HEK293 (cell line): Measurements from ENCODE around the gene MS4A7.

Experiments used
- CTCF ChIA-PET: fragments of 350-600 bp; formaldehyde crosslinking; extraction: SDS; loops from one replicate; lab custom pipeline; 2021; ENCODE audit warnings: antibody characterized with exemption; lab: Yijun Ruan, JAX
- POLR2A ChIA-PET: fragments of 300-600 bp; formaldehyde crosslinking; extraction: SDS; loops from one replicate; lab custom pipeline; 2020; ENCODE audit warnings: antibody characterized with exemption, inconsistent platforms; lab: Yijun Ruan, JAX
- H3K27ac ChIP-seq: fragments of 200-500 bp; sonication (Bioruptor generic); 2 replicates; pipeline ENCODE4 v1.5.1; 2014; ENCODE audit warnings: low read depth, low read length, control low read depth, inconsistent platforms; ENCODE audit errors: extremely low read depth
- H3K36me3 ChIP-seq, 2 experiments: fragments of 200-500 bp in 1 of 2; sonication (Bioruptor generic) in 1 of 2; 1 replicate in 1 of 2; 2 replicates in 1 of 2; pipeline ENCODE4 v1.5.1; 2014 to 2017; ENCODE audit warnings: inconsistent platforms in 2 of 2, low read length in 2 of 2; ENCODE audit not compliant: control insufficient read depth in 2 of 2, insufficient read depth in 1 of 2
- H3K4me1 ChIP-seq: fragments of 200-500 bp; sonication (Bioruptor generic); 2 replicates; pipeline ENCODE4 v1.5.1; 2014; ENCODE audit warnings: mild to moderate bottlenecking, low read length, inconsistent platforms; ENCODE audit not compliant: control insufficient read depth, insufficient read depth
- H3K4me3 ChIP-seq: 2 replicates; pipeline ENCODE4 v1.5.1; 2011; ENCODE audit warnings: low read depth, mild to moderate bottlenecking, control low read depth, low read length, moderate library complexity
- H3K9me3 ChIP-seq: fragments of 200-500 bp; sonication (Bioruptor generic); 2 replicates; pipeline ENCODE4 v1.5.1; 2014; ENCODE audit warnings: low read depth, low read length, inconsistent platforms; ENCODE audit not compliant: control insufficient read depth, insufficient read depth
- GFI1B ChIP-seq: fragments of 450-650 bp; formaldehyde crosslinking; IDR thresholded peaks from 2 replicates; pipeline ENCODE4 v1.5.1; 2016; ENCODE audit warnings: missing biosample characterization, missing genetic modification characterization
- HOXD13 ChIP-seq: sonication (generic); formaldehyde crosslinking; IDR thresholded peaks from 2 replicates; pipeline ENCODE4 v1.8.0; 2022; ENCODE audit warnings: missing genetic modification reagents, borderline replicate concordance
- KLF1 ChIP-seq: fragments of 450-650 bp; formaldehyde crosslinking; IDR thresholded peaks from 2 replicates; pipeline ENCODE4 v1.5.1; 2016; ENCODE audit warnings: missing biosample characterization, missing genetic modification characterization
- PRDM1 ChIP-seq: fragments of 450-650 bp; formaldehyde crosslinking; IDR thresholded peaks from 2 replicates; pipeline ENCODE4; 2016; ENCODE audit warnings: missing biosample characterization, missing genetic modification characterization
- SCRT1 ChIP-seq: fragments of 450-650 bp; formaldehyde crosslinking; IDR thresholded peaks from 2 replicates; pipeline ENCODE4 v1.5.1; 2016; ENCODE audit warnings: missing biosample characterization, missing genetic modification characterization, borderline replicate concordance
- ZFP41 ChIP-seq: fragments of 450-650 bp; formaldehyde crosslinking; IDR thresholded peaks from 2 replicates; pipeline ENCODE4 v1.5.1; 2016; ENCODE audit warnings: missing biosample characterization, missing genetic modification characterization, borderline replicate concordance
- ZNF133 ChIP-seq: fragments of 450-650 bp; formaldehyde crosslinking; IDR thresholded peaks from 2 replicates; pipeline ENCODE4 v1.5.1; 2016; ENCODE audit warnings: missing biosample characterization, missing genetic modification characterization
- ZNF184 ChIP-seq: fragments of 450-650 bp; IDR thresholded peaks from 2 replicates; pipeline ENCODE4 v1.5.1; 2018; ENCODE audit warnings: missing biosample characterization, mild to moderate bottlenecking, missing genetic modification characterization
- ZNF274 ChIP-seq, 2 experiments: fragments of 200-500 bp in 1 of 2; fragments of 450-650 bp in 1 of 2; sonication (Bioruptor generic) in 1 of 2; formaldehyde crosslinking in 1 of 2; IDR thresholded peaks; 2 replicates each; pipeline versions ENCODE4 v1.5.1 to v1.6.1; 2014 to 2016; ENCODE audit warnings: borderline replicate concordance in 1 of 2, inconsistent platforms in 1 of 2, low read length in 1 of 2, missing biosample characterization in 1 of 2, missing genetic modification characterization in 1 of 2
- ZNF37A ChIP-seq: fragments of 450-650 bp; IDR thresholded peaks from 2 replicates; pipeline ENCODE4 v1.5.1; 2018; ENCODE audit warnings: missing biosample characterization, missing genetic modification characterization
- ZNF48 ChIP-seq: fragments of 450-650 bp; formaldehyde crosslinking; IDR thresholded peaks from 2 replicates; pipeline ENCODE4 v1.5.1; 2016; ENCODE audit warnings: missing biosample characterization, missing genetic modification characterization
- ZNF600 ChIP-seq: fragments of 450-650 bp; formaldehyde crosslinking; IDR thresholded peaks from 2 replicates; pipeline ENCODE4 v1.5.1; 2016; ENCODE audit warnings: missing biosample characterization, missing genetic modification characterization
- ZNF629 ChIP-seq: fragments of 450-650 bp; formaldehyde crosslinking; IDR thresholded peaks from 2 replicates; pipeline ENCODE4 v1.5.1; 2017; ENCODE audit warnings: missing biosample characterization, missing genetic modification characterization
- ZNF670 ChIP-seq: fragments of 450-650 bp; formaldehyde crosslinking; IDR thresholded peaks from 2 replicates; pipeline ENCODE4 v1.5.1; 2016; ENCODE audit warnings: missing biosample characterization, missing genetic modification characterization, low read depth
- ZNF701 ChIP-seq: fragments of 450-650 bp; formaldehyde crosslinking; IDR thresholded peaks from 2 replicates; pipeline ENCODE4 v1.5.1; 2016; ENCODE audit warnings: missing biosample characterization, missing genetic modification characterization
- ZNF747 ChIP-seq: fragments of 450-650 bp; formaldehyde crosslinking; IDR thresholded peaks from 2 replicates; pipeline ENCODE4 v1.5.1; 2016; ENCODE audit warnings: missing biosample characterization, missing genetic modification characterization
- ZNF837 ChIP-seq: fragments of 450-650 bp; formaldehyde crosslinking; IDR thresholded peaks from 2 replicates; pipeline ENCODE4 v1.5.1; 2016; ENCODE audit warnings: missing biosample characterization, missing genetic modification characterization
- TF ChIP-seq, protein P1 (sequence below): fragments of 450-650 bp; formaldehyde crosslinking; IDR thresholded peaks from 2 replicates; pipeline ENCODE4 v1.5.1; 2017; ENCODE audit warnings: missing biosample characterization, missing genetic modification characterization
- TF ChIP-seq, protein P2 (sequence below): fragments of 450-650 bp; formaldehyde crosslinking; IDR thresholded peaks from 2 replicates; pipeline ENCODE4 v1.5.1; 2016; ENCODE audit warnings: missing biosample characterization, missing genetic modification characterization
- TF ChIP-seq, protein P3 (sequence below): fragments of 450-650 bp; formaldehyde crosslinking; IDR thresholded peaks from 2 replicates; pipeline ENCODE4 v1.5.1; 2017; ENCODE audit warnings: missing biosample characterization, missing genetic modification characterization
- TF ChIP-seq, protein P4 (sequence below): fragments of 450-650 bp; formaldehyde crosslinking; IDR thresholded peaks from 2 replicates; pipeline ENCODE4 v1.5.1; 2016; ENCODE audit warnings: missing biosample characterization, missing genetic modification characterization

The MS4A7 gene

DNA sequence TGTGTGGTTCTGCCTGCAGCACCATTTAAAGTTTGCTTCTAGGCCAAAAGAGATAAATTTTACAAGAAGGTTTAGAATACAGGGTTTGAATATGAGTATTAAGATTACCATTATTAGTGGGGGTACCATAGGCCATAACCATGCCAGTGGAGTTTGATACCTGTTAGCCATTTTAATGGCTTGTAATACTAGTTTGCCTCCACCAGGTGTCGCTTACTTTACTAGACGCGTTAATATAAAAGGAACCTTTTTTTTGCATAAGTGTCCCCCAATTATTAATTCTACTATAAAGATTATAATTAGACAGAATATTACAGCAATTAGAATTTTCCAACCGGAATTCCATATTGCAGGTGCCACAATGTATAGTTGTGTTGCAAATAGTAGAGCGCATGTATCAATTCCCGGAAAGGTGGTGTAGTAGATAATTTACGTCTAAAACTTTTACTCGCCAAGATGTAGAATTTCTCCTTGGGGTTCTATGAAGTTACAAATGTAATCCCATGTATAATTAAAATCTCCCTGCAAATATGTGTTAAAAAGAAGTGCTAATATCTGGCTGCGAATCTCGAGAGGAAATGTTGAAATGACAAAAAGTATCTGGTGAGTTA lies 35.1 kb upstream of the MS4A7 start (continued):
- TF ChIP-seq HOXD13 (CRISPR knock-in tag) (no peak), ZNF133 (no peak), GFI1B (no peak)

DNA sequence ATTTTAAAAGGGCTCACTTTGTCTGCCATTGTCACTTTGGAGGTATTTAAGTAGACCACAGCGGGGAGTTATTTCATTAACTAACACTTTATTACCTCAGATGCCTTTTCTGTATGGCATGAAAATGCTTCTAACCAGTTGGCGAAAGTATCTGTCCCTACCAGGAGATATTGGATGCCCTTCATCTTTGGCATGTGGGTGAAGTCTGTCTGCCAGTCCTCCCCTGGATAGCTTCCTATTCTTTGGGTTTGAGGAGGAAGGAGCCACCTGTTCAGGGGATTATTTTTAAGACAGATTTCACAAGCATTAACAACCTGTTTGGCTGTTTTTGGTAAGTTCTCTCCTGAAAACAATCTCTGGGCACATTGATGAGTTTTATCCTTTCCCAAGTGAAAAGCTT lies 34.2 kb upstream of the MS4A7 start:
- POLR2A ChIA-PET: no interaction called here
- H3K36me3 ChIP-seq: no peaks in the 10 kb centered on the region
- no peak overlapping the region for H3K4me3 ChIP-seq
- CTCF ChIA-PET: interaction anchor here (0.7 to 3.8 kb wide), 7 partner anchors 10 to 275 kb away, joined by 3 to 30 read pairs (median 9); no protein-coding TSS in a partner anchor
- TF ChIP-seq ZNF48 (no peak), ZFP41 (tag by site-specific recombination) (no peak), ZNF747 (tag by site-specific recombination) (no peak), ZNF670 (tag by site-specific recombination) (no peak), ZNF184 (tag by site-specific recombination) (no peak), ZNF600 (tag by site-specific recombination) (no peak), KLF1 (tag by site-specific recombination) (no peak), ZNF701 (tag by site-specific recombination) (no peak), ZNF37A (tag by site-specific recombination) (no peak), PRDM1 (tag by site-specific recombination) (no peak), ZNF274 (IDR thresholded peaks at IDR 0.05; ENCODE audit: low read length) (no peak), ZNF274 (tag by site-specific recombination; IDR thresholded peaks at IDR 0.05; ENCODE audit: borderline replicate concordance) (no peak), SCRT1 (tag by site-specific recombination) (no peak), ZNF629 (tag by site-specific recombination) (no peak), ZNF837 (tag by site-specific recombination) (no peak)
- TF ChIP-seq, protein P1, sequence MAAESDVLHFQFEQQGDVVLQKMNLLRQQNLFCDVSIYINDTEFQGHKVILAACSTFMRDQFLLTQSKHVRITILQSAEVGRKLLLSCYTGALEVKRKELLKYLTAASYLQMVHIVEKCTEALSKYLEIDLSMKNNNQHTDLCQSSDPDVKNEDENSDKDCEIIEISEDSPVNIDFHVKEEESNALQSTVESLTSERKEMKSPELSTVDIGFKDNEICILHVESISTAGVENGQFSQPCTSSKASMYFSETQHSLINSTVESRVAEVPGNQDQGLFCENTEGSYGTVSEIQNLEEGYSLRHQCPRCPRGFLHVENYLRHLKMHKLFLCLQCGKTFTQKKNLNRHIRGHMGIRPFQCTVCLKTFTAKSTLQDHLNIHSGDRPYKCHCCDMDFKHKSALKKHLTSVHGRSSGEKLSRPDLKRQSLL (tag by site-specific recombination): no peak
- TF ChIP-seq, protein P2, sequence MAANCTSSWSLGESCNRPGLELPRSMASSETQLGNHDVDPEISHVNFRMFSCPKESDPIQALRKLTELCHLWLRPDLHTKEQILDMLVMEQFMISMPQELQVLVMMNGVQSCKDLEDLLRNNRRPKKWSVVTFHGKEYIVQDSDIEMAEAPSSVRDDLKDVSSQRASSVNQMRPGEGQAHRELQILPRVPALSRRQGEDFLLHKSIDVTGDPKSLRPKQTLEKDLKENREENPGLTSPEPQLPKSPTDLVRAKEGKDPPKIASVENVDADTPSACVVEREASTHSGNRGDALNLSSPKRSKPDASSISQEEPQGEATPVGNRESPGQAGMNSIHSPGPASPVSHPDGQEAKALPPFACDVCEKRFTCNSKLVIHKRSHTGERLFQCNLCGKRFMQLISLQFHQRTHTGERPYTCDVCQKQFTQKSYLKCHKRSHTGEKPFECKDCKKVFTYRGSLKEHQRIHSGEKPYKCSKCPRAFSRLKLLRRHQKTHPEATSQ (tag by site-specific recombination): no peak
- TF ChIP-seq, protein P3, sequence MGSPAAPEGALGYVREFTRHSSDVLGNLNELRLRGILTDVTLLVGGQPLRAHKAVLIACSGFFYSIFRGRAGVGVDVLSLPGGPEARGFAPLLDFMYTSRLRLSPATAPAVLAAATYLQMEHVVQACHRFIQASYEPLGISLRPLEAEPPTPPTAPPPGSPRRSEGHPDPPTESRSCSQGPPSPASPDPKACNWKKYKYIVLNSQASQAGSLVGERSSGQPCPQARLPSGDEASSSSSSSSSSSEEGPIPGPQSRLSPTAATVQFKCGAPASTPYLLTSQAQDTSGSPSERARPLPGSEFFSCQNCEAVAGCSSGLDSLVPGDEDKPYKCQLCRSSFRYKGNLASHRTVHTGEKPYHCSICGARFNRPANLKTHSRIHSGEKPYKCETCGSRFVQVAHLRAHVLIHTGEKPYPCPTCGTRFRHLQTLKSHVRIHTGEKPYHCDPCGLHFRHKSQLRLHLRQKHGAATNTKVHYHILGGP (tag by site-specific recombination): no peak
- TF ChIP-seq, protein P4, sequence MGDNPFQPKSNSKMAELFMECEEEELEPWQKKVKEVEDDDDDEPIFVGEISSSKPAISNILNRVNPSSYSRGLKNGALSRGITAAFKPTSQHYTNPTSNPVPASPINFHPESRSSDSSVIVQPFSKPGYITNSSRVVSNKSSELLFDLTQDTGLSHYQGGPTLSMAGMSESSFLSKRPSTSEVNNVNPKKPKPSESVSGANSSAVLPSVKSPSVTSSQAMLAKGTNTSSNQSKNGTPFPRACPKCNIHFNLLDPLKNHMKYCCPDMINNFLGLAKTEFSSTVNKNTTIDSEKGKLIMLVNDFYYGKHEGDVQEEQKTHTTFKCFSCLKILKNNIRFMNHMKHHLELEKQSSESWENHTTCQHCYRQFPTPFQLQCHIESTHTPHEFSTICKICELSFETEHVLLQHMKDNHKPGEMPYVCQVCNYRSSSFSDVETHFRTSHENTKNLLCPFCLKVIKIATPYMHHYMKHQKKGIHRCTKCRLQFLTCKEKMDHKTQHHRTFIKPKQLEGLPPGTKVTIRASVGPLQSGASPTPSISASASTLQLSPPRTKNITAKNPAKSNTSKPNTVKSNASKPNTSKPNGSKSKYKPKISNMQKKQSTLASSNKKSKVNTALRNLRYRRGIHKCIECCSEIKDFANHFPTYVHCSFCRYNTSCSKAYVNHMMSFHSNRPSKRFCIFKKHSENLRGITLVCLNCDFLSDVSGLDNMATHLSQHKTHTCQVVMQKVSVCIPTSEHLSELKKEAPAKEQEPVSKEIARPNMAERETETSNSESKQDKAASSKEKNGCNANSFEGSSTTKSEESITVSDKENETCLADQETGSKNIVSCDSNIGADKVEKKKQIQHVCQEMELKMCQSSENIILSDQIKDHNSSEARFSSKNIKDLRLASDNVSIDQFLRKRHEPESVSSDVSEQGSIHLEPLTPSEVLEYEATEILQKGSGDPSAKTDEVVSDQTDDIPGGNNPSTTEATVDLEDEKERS (tag by site-specific recombination): no peak
- no peaks in the 10 kb centered on the region for H3K4me1 ChIP-seq
- no peak overlapping the region for H3K27ac ChIP-seq
- H3K9me3 ChIP-seq: no peaks in the 10 kb centered on the region
